Uterus (tissue), 2 donors: Measurements from ENCODE around the gene CDH4.

Source experiments
- POLR2A ChIP-seq, 2 donors: fragments of 450-650 bp; IDR thresholded peaks; one replicate each; pipeline ENCODE4 v1.6.1; 2016; ENCODE audit warnings: antibody characterized with exemption in 2 of 2, mild to moderate bottlenecking in 1 of 2, moderate library complexity in 1 of 2
- TF ChIP-seq, protein P1 (sequence below), 4 experiments: fragments of 200-600 bp in 2 of 4; fragments of 450-650 bp in 2 of 4; sonication (generic) in 2 of 4; IDR thresholded peaks; one replicate each; pipeline ENCODE4 v1.5.1; 2016 to 2019; ENCODE audit warnings: antibody characterized with exemption in 4 of 4, mild to moderate bottlenecking in 2 of 4, moderate library complexity in 1 of 4

- TF ChIP-seq, protein P1, sequence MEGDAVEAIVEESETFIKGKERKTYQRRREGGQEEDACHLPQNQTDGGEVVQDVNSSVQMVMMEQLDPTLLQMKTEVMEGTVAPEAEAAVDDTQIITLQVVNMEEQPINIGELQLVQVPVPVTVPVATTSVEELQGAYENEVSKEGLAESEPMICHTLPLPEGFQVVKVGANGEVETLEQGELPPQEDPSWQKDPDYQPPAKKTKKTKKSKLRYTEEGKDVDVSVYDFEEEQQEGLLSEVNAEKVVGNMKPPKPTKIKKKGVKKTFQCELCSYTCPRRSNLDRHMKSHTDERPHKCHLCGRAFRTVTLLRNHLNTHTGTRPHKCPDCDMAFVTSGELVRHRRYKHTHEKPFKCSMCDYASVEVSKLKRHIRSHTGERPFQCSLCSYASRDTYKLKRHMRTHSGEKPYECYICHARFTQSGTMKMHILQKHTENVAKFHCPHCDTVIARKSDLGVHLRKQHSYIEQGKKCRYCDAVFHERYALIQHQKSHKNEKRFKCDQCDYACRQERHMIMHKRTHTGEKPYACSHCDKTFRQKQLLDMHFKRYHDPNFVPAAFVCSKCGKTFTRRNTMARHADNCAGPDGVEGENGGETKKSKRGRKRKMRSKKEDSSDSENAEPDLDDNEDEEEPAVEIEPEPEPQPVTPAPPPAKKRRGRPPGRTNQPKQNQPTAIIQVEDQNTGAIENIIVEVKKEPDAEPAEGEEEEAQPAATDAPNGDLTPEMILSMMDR (IDR thresholded peaks at IDR 0.05), result no peak
- TF ChIP-seq POLR2A (IDR thresholded peaks at IDR 0.05), result no peak
Measured at GRCh38 chr20:61533231-61533631, 281.2 kb downstream of the CDH4 start.
